OCI-LY3 (cell line): Measurements from ENCODE around the gene EBP.

Experiments used
- EZH2phosphoT487 ChIP-seq: fragments of 200-600 bp; shearing (Covaris generic); IDR thresholded peaks from 2 replicates; pipeline ENCODE4 v1.6.1; 2018; ENCODE audit warnings: antibody characterized with exemption, mixed run types, low read depth
- TF ChIP-seq, protein P1 (sequence below): fragments of 200-600, 300-600 bp; sonication (generic); IDR thresholded peaks from 2 replicates; pipeline ENCODE4 v1.5.1; 2014; ENCODE audit warnings: antibody characterized with exemption, low read length, low read depth

DNA sequence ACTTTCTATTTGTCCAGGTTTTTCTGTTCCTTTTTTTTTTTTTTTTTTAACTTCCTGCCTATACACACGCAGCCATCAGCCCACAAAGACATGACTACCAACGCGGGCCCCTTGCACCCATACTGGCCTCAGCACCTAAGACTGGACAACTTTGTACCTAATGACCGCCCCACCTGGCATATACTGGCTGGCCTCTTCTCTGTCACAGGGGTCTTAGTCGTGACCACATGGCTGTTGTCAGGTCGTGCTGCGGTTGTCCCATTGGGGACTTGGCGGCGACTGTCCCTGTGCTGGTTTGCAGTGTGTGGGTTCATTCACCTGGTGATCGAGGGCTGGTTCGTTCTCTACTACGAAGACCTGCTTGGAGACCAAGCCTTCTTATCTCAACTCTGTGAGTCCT is 2.1 kb downstream of the EBP start:
- TF ChIP-seq, protein P1, sequence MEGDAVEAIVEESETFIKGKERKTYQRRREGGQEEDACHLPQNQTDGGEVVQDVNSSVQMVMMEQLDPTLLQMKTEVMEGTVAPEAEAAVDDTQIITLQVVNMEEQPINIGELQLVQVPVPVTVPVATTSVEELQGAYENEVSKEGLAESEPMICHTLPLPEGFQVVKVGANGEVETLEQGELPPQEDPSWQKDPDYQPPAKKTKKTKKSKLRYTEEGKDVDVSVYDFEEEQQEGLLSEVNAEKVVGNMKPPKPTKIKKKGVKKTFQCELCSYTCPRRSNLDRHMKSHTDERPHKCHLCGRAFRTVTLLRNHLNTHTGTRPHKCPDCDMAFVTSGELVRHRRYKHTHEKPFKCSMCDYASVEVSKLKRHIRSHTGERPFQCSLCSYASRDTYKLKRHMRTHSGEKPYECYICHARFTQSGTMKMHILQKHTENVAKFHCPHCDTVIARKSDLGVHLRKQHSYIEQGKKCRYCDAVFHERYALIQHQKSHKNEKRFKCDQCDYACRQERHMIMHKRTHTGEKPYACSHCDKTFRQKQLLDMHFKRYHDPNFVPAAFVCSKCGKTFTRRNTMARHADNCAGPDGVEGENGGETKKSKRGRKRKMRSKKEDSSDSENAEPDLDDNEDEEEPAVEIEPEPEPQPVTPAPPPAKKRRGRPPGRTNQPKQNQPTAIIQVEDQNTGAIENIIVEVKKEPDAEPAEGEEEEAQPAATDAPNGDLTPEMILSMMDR, result no peak
- no peak for TF ChIP-seq EZH2phosphoT487
